Neural cell (in vitro differentiated cells): Measurements from ENCODE around the gene RPGRIP1L. TPM values are rescaled to one million over a fixed set of nuclear protein-coding genes. Genes with fewer than 3 reads are reported as not detected.

Experiments used
- H2AFZ ChIP-seq: fragments of 200-600, 300-800 bp; sonication (generic), shearing (Covaris generic); 2 replicates; pipeline ENCODE4 v1.6.0; 2014; ENCODE audit warnings: low read depth, mild to moderate bottlenecking, antibody characterized with exemption, low read length, moderate library complexity
- H3F3A ChIP-seq: fragments of 200-600 bp; shearing (Covaris generic); 2 replicates; pipeline ENCODE4 v1.6.1; 2016; ENCODE audit warnings: mild to moderate bottlenecking, moderate library complexity, mixed read lengths, antibody characterized with exemption, low read length; ENCODE audit not compliant: insufficient read depth, poor library complexity, severe bottlenecking
- H3K27ac ChIP-seq: fragments of 200-600, 300-800 bp; sonication (generic), shearing (Covaris generic); 2 replicates; pipeline ENCODE4 v1.5.1; 2014; ENCODE audit warnings: mild to moderate bottlenecking, low read length, moderate library complexity
- H3K27me3 ChIP-seq: fragments of 300-800, 200-600 bp; sonication (generic), shearing (Covaris generic); 2 replicates; pipeline ENCODE4 v1.6.0; 2014; ENCODE audit warnings: mild to moderate bottlenecking, low read depth, low read length, moderate library complexity; ENCODE audit not compliant: insufficient read depth
- H3K36me3 ChIP-seq: fragments of 300-800, 200-600 bp; sonication (generic), shearing (Covaris generic); 2 replicates; pipeline ENCODE4 v1.5.1; 2014; ENCODE audit warnings: mild to moderate bottlenecking, antibody characterized with exemption, low read length, moderate library complexity; ENCODE audit not compliant: insufficient read depth
- H3K4me2 ChIP-seq: fragments of 300-800, 200-600 bp; sonication (generic), shearing (Covaris generic); 2 replicates; pipeline ENCODE4 v1.6.0; 2014; ENCODE audit warnings: mild to moderate bottlenecking, low read length
- H3K4me3 ChIP-seq: fragments of 300-800, 200-600 bp; sonication (generic), shearing (Covaris generic); 2 replicates; pipeline ENCODE4 v1.5.1; 2014; ENCODE audit warnings: mild to moderate bottlenecking, low read length, moderate library complexity
- H3K79me2 ChIP-seq: fragments of 200-600 bp; shearing (Covaris generic); replicated peaks from 2 replicates; pipeline ENCODE4 v1.6.0; 2014; ENCODE audit warnings: mild to moderate bottlenecking, low read length, moderate library complexity; ENCODE audit not compliant: insufficient read depth
- H3K9ac ChIP-seq: fragments of 300-800, 200-600 bp; sonication (generic), shearing (Covaris generic); 2 replicates; pipeline ENCODE4 v1.6.1; 2016; ENCODE audit warnings: mild to moderate bottlenecking, low read length, mixed read lengths
- H3K9me2 ChIP-seq: fragments of 200-600 bp; shearing (Covaris generic); 2 replicates; pipeline ENCODE4 v1.6.1; 2016; ENCODE audit warnings: mild to moderate bottlenecking, low read length, mixed read lengths; ENCODE audit not compliant: insufficient read depth
- H3K9me3 ChIP-seq: fragments of 200-600, 300-800 bp; sonication (generic), shearing (Covaris generic); 2 replicates; pipeline ENCODE4 v1.6.1; 2016; ENCODE audit warnings: mild to moderate bottlenecking, mixed run types, low read length, moderate library complexity, mixed read lengths
- H4K20me1 ChIP-seq: fragments of 200-600 bp; shearing (Covaris generic); 2 replicates; pipeline ENCODE4 v1.6.1; 2016; ENCODE audit warnings: mild to moderate bottlenecking, mixed run types; ENCODE audit not compliant: insufficient read depth
- EP300 ChIP-seq: fragments of 450-650 bp; conservative IDR thresholded peaks from 2 replicates; pipeline ENCODE4 v1.6.1; 2014; ENCODE audit warnings: antibody characterized with exemption, mild to moderate bottlenecking, moderate library complexity; ENCODE audit not compliant: poor library complexity, severe bottlenecking
- EZH2 ChIP-seq: fragments of 200-600, 300-800 bp; shearing (Covaris generic), sonication (generic); IDR thresholded peaks from 2 replicates; pipeline ENCODE4 v1.6.1; 2014; ENCODE audit warnings: antibody characterized with exemption, low read length, borderline replicate concordance, mild to moderate bottlenecking; ENCODE audit not compliant: insufficient read depth, poor library complexity, severe bottlenecking
- MXI1 ChIP-seq: fragments of 450-650 bp; conservative IDR thresholded peaks from 2 replicates; pipeline ENCODE4 v1.6.1; 2014; ENCODE audit warnings: antibody characterized with exemption, mild to moderate bottlenecking; ENCODE audit not compliant: poor library complexity, severe bottlenecking
- POLR2AphosphoS5 ChIP-seq: IDR thresholded peaks from 2 replicates; pipeline ENCODE4 v1.6.1; 2012
- RAD21 ChIP-seq: fragments of 450-650 bp; conservative IDR thresholded peaks from 2 replicates; pipeline ENCODE4 v1.6.1; 2014; ENCODE audit warnings: antibody characterized with exemption, mild to moderate bottlenecking, moderate library complexity
- SMC3 ChIP-seq: fragments of 450-650 bp; conservative IDR thresholded peaks from 2 replicates; pipeline ENCODE4 v1.6.1; 2014; ENCODE audit warnings: antibody characterized with exemption, mild to moderate bottlenecking, moderate library complexity; ENCODE audit not compliant: poor library complexity
- TAF1 ChIP-seq: IDR thresholded peaks from 2 replicates; pipeline ENCODE4 v1.6.1; 2012; ENCODE audit warnings: low read depth
- polyA plus RNA-seq: library from polyadenylated mRNA; depleted of rRNA; stranded (reverse); fragments of >200 nt; gene quantifications from 2 replicates; pipeline ENCODE4 v1.2.3, GENCODE V29; 2014
- TF ChIP-seq, protein P1 (sequence below): IDR thresholded peaks from 2 replicates; pipeline ENCODE4 v1.6.1; 2012; ENCODE audit warnings: borderline replicate concordance
- TF ChIP-seq, protein P2 (sequence below): fragments of 450-650 bp; IDR thresholded peaks from 2 replicates; pipeline ENCODE4 v1.5.1; 2014; ENCODE audit warnings: antibody characterized with exemption, mild to moderate bottlenecking, moderate library complexity; ENCODE audit not compliant: poor library complexity, severe bottlenecking

Gene RPGRIP1L
- polyA plus RNA-seq, 1 donor from 2014 or later: 24.6 TPM

DNA sequence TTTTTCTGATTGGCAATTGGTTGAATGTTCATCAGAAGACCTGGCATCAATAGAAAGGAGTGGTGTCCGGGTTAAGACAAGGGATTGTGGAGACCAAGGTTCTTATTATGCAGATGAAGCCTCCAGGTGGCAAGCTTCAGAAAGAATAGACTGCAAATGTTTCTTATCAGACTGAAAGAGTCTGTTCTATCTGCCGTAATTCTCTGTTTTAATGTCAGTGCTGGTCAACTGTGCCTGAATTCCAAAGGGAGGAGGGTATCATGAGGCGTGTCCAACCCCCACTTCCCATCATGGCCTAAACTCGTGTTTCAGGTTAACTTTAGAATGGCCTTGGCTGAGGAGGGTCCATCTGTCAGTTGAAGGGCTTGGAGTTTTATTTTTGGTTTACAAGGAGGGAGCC is 140.2 kb downstream of the RPGRIP1L start:
- Histone ChIP-seq H3F3A (no peaks in the 10 kb centered on the region), H3K4me3 (no peak overlapping the region), H4K20me1 (no peaks in the 10 kb centered on the region), H3K9me3 (no peaks in the 10 kb centered on the region), H3K27ac (no peak overlapping the region), H3K36me3 (no peaks in the 10 kb centered on the region), H3K9ac (no peak overlapping the region), H2AFZ (no peak overlapping the region), H3K27me3 (no peaks in the 10 kb centered on the region), H3K9me2 (no peaks in the 10 kb centered on the region), H3K79me2 (no peaks in the 10 kb centered on the region), H3K4me2 (no peak overlapping the region)
- no peak for TF ChIP-seq RAD21
- no peak for TF ChIP-seq EP300
- no peak for TF ChIP-seq TAF1
- TF ChIP-seq MXI1: no peak
- TF ChIP-seq, protein P1, sequence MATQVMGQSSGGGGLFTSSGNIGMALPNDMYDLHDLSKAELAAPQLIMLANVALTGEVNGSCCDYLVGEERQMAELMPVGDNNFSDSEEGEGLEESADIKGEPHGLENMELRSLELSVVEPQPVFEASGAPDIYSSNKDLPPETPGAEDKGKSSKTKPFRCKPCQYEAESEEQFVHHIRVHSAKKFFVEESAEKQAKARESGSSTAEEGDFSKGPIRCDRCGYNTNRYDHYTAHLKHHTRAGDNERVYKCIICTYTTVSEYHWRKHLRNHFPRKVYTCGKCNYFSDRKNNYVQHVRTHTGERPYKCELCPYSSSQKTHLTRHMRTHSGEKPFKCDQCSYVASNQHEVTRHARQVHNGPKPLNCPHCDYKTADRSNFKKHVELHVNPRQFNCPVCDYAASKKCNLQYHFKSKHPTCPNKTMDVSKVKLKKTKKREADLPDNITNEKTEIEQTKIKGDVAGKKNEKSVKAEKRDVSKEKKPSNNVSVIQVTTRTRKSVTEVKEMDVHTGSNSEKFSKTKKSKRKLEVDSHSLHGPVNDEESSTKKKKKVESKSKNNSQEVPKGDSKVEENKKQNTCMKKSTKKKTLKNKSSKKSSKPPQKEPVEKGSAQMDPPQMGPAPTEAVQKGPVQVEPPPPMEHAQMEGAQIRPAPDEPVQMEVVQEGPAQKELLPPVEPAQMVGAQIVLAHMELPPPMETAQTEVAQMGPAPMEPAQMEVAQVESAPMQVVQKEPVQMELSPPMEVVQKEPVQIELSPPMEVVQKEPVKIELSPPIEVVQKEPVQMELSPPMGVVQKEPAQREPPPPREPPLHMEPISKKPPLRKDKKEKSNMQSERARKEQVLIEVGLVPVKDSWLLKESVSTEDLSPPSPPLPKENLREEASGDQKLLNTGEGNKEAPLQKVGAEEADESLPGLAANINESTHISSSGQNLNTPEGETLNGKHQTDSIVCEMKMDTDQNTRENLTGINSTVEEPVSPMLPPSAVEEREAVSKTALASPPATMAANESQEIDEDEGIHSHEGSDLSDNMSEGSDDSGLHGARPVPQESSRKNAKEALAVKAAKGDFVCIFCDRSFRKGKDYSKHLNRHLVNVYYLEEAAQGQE: no peak
- TF ChIP-seq POLR2AphosphoS5: no peak
- no peak for TF ChIP-seq EZH2
- TF ChIP-seq, protein P2, sequence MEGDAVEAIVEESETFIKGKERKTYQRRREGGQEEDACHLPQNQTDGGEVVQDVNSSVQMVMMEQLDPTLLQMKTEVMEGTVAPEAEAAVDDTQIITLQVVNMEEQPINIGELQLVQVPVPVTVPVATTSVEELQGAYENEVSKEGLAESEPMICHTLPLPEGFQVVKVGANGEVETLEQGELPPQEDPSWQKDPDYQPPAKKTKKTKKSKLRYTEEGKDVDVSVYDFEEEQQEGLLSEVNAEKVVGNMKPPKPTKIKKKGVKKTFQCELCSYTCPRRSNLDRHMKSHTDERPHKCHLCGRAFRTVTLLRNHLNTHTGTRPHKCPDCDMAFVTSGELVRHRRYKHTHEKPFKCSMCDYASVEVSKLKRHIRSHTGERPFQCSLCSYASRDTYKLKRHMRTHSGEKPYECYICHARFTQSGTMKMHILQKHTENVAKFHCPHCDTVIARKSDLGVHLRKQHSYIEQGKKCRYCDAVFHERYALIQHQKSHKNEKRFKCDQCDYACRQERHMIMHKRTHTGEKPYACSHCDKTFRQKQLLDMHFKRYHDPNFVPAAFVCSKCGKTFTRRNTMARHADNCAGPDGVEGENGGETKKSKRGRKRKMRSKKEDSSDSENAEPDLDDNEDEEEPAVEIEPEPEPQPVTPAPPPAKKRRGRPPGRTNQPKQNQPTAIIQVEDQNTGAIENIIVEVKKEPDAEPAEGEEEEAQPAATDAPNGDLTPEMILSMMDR: no peak
- TF ChIP-seq SMC3: no peak

DNA sequence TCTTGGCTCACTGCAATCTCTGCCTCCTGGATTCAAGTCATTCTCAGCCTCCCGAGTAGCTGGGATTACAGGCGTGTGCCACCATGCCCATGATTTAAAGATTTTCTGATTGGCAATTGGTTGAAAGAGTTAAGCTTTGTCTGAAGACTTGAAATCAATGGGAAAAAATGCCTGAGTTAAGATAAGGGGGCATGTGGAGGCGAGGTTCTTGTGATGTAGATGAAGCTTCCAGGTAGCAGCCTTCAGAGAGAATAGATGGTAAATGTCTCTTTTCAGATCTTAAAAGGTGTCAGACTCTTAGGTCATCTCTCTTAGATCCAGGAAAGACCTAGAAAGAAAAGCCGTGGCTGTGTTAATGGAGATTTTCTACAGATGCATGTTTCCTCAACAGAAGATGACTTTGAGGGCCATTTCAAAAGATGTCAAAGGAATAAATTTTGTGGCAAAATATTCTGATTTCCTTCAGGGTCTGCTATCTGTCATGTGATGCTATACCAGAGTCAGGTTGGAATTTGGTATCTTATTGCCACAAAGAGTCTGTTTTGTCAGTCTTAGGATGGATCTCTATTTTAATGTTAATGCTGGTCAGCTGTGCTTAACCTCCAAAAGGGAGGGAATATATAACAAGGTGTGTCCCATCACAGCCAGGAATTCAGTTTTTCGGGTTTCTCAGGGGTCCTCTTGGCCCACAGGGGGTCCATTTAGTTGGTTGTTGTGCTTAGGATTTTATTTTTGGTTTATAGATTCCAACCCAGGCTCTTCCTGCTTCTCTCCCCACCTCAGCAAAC is 142.4 kb downstream of the RPGRIP1L start:
- no peak overlapping the region for H2AFZ ChIP-seq
- no peaks in the 10 kb centered on the region for H3K9me2 ChIP-seq
- no peaks in the 10 kb centered on the region for H3K9me3 ChIP-seq
- no peaks in the 10 kb centered on the region for H3K27me3 ChIP-seq
- no peaks in the 10 kb centered on the region for H4K20me1 ChIP-seq
- H3K4me2 ChIP-seq: no peak overlapping the region
- H3K9ac ChIP-seq: no peak overlapping the region
- H3K36me3 ChIP-seq: no peaks in the 10 kb centered on the region
- no peaks in the 10 kb centered on the region for H3K79me2 ChIP-seq
- H3F3A ChIP-seq: no peaks in the 10 kb centered on the region
- H3K27ac ChIP-seq: no peak overlapping the region
- TF ChIP-seq EP300 (no peak), EZH2 (no peak), MXI1 (no peak), RAD21 (no peak), TAF1 (no peak), SMC3 (no peak), POLR2AphosphoS5 (no peak)
- TF ChIP-seq, protein P2: no peak
- TF ChIP-seq, protein P1: no peak
- no peak overlapping the region for H3K4me3 ChIP-seq
